GM19452 (cell line): Measurements from ENCODE around the gene SMG9.
"Not testable (repeated sequence)": the region's sequence is repeated elsewhere in the genome, so short reads cannot be mapped to it uniquely, and the experiment has no call there.

Experiments
- ATAC-seq: cut with Tn5 transposase; IDR thresholded peaks from one replicate; pipeline ENCODE4 v1.9.1; 2021; ENCODE audit not compliant: unreplicated experiment

The SMG9 gene

GRCh38 chr19:43780706-43781525, 26.2 kb upstream of the SMG9 start, which contains the start of gene KCNN4:
Gene KCNN4 (minus strand): TSS chr19:43780973. CDS start chr19:43780861, 112 bp downstream.
- peak; percentile 40 for ATAC-seq

DNA sequence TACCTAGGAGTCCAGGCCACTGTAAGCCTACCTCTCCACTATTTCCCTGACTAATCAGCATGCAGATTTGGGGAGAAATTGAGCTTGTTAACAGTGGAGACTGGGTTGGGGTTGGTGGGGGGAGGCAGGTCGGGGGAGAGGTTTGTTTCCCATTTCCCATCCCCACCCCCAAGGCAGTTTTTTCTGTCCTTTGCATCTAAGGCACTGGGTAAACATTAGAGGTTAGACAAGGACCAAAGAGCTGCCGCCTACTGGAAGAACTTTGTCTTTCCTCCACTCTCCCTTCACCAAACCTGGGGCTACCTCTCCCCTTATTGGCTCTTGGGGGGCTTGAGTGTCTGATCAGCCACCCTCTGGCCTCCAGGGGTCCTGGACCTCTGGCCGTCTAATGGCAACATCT, 25.1 kb upstream of the SMG9 start:
- ATAC-seq: no peak

- ATAC-seq: no peak
Observed at GRCh38 chr19:43779147-43779819, 24.5 kb upstream of the SMG9 start.

- ATAC-seq: no peak
Observed at GRCh38 chr19:43778651-43779050, 23.9 kb upstream of the SMG9 start.

DNA sequence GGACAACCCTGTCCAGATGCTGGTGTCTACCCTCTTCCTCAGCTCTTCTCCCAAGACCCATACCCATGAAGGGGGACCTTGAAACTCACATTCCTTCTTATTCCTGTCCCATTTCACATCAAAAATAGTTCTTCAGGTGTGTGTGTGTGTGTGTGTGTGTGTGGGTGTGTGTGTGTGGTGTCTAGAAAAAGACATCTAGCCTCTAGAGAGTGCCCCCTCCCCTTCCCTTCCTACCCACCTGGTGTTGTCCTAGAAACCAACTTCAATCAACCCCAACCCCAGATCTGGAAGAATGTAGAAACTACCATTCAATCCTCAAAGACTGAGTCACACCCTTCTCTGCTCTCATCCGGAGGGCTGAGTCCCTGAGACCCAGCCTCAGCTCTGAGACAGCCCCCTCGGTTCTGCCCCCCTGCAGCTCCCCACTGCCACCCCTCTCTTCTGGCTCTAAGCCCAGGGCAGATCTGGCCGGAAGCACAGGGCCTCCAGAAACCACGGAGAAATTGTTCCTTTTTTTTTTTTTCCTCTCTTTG, 22.5 kb upstream of the SMG9 start:
- ATAC-seq: no peak

DNA sequence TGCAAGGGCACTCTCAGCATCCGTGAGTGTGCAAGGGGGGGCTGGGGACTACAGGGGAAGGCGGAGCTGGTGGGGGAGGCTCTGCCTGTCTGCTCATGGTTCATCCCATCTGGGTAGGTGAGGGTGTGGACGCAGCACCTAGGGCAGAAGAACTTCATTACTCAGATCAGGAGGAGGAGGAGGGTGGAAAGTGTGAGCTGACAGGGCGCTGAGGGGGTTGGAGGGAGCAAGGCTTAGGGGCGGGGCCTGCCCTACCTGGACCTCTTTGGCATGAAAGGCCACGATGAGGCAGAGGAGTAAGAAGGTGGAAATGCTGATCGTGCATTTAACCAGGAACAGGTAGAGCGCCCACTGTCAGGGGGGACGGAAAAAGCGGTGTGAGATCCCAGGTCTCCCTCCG, 21.5 kb upstream of the SMG9 start:
- no peak for ATAC-seq

DNA sequence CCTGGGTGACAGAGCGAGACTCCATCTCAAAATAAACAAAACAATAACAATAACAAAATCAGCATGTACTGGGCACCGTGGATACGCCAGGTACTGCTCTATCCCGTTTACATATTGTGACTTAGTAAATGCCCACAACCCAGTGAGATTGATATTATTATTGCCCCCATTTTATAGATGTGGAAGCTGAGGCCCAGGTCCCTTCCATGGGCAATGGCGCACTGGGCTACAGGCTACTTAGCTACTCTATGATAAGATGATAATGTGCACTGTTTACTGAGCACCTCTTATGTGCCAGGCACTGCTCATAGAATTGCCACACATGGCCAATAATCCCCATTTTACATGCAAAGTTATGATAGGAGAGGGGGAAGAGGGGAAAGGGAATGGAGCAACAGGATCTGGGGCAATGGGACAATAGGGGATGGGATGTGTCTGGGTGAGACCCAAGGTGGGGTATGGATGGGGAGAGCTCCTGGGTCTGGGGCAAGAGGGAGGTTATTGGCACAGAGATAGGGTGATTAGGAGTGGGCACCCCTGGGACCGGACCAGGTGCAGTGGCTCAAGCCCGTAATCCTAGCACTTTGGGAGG, 20.6 kb upstream of the SMG9 start:
- no peak for ATAC-seq

DNA sequence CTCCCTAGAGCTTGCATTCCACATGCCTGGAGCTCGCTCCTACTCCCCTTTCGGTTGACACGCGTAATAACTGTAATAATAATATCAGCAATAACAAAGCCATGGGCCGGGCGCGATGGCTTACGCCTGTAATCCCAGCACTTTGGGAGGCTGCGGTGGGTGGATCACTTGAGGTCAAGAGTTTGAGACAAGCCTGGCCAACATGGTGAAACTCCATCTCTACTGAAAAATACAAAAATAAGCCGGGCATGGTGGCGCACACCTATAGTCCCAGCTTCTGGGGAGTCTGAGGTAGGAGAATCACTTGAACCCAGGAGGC, 20.1 kb upstream of the SMG9 start:
- not testable (repeated sequence) for ATAC-seq

DNA sequence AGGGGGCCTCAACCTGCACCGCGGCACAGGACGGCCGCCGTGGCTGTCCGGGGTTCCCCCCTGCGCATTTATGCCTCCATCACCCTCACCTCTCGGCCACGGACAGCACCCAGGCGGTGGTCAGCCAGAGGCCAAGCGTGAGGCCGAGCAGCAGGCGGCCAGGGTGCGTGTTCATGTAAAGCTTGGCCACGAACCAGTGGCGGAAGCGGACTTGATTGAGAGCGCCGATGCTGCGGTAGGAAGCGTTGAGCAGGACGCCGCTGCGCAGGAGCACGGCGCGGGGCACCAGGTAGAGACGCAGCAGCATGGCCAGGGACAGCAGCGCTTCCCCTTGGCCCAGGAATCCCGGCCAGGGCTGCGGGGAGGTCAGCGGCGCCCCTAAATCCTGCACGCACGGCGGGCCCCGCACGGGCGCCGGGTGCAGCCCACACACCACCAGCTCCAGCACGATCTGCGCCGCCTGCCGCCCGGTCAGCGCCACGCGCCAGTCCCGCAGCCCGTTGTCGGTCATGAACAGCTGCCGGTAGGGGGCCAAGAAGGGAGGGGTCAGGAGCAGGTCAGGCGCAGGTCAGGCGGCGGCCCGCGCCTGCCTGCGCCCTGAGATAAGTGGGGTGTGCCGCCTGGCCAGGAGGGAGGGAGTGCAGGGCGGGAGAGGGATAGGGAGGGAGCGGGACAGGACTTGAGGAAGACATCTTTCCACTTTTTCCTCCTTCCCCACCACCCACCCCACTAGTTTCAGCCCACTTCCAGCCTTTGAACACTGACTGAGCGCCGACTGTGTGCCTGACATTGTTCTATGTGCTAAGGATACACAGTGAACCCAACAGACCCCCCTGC, 19.6 kb upstream of the SMG9 start:
- no peak for ATAC-seq

DNA sequence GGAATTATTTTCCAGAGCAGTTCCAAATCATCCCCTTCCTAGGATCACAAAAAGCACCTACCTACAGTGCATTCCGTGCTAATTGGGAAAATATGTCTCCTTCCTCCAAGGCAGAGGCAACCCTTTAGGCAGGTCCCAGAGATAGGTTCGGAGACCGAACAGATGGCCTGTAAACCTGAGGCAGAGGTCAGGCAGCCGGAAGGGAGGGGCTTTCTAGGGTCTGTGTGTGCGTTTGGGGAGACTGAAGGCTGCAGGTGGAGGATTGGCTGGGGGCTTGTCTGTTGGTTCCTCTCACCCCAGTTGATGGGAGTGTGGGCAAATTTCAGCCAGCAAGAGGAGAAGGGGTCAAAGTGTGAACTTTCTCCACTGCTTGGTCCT, 19.0 kb upstream of the SMG9 start:
- ATAC-seq: no peak

GRCh38 chr19:43769256-43769655, 14.5 kb upstream of the SMG9 start:
- no peak for ATAC-seq

- ATAC-seq: no peak
Observed at GRCh38 chr19:43768273-43769050, 13.7 kb upstream of the SMG9 start.

GRCh38 chr19:43767818-43768217, 13.1 kb upstream of the SMG9 start:
- no peak for ATAC-seq

GRCh38 chr19:43767316-43767715, 12.6 kb upstream of the SMG9 start:
- ATAC-seq: no peak

- ATAC-seq: no peak
Observed at GRCh38 chr19:43766755-43767043, 11.9 kb upstream of the SMG9 start.

GRCh38 chr19:43765109-43765876, 10.5 kb upstream of the SMG9 start:
- ATAC-seq: peak; percentile 74

DNA sequence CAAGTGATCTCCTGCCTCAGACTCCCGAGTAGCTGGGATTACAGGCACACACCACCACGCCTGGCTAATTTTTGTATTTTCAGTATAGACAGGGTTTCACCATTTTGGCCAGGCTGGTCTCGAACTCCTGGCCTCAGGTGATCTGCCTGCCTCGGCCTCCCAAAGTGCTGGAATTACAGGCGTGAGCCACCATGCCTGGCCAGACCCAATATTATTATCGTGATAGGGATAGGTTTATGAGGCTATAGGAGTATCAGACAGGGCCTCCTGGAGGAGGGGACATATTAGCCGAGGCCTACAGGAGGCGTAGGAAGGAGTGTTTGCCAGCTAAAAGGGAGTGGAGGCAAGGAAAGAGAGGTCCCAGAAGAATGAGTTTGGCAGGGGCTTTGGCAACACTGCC, 9.9 kb upstream of the SMG9 start:
- not testable (repeated sequence) for ATAC-seq

- ATAC-seq: no peak
Observed at GRCh38 chr19:43763473-43763939, 8.7 kb upstream of the SMG9 start.

DNA sequence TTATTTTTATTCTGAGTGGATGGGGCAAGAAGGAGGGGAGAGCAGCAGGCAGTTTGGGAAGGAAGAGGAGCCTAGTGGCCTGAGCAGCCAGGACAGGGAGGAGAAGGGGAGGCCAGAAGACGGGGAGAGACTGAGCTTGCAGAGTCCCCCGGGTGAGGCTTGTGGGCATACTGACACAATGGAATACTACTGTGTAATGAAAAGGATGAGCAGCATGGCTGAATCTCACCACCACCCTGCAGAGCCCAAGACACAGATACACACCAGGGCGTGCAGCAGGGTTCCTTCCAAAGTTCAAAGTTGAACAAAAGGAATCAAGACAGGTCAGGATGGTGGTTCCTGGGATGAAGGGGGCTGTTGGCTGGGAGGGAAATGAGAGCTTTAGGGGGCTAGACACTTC, 8.1 kb upstream of the SMG9 start:
- no peak for ATAC-seq

DNA sequence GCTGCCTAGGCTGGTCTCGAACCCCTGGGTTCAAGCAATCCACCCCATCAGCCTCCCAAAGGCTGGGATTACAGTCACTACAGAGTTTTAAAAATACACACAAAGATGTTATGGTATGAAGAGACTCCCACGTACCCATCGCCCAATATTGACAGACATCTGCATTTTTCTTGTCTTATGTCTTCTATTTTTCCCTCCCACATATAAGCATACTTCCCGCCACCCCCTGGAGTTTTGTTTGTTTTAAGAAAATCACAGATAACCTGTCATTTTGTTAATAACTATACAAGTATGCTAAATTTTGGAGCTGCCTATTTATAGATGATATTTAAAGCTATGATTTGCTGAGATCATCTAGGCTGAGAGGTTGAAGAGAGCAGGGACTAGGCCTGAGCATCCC, 6.2 kb upstream of the SMG9 start:
- no peak for ATAC-seq
